WERI-Rb-1 (cell line): ENCODE measurements around the gene MYO3A.

Experiments
- DNase-seq: peaks from one replicate; pipeline ENCODE4 v3.0.0-alpha.2; 2020
- H3K27ac ChIP-seq: fragments of 250-450 bp; sonication (Bioruptor Pico); 2 replicates; pipeline ENCODE4 v1.5.1; 2020; ENCODE audit warnings: mild to moderate bottlenecking, moderate library complexity
- H3K27me3 ChIP-seq: fragments of 250-450 bp; sonication (Bioruptor Pico); 2 replicates; pipeline ENCODE4 v1.5.1; 2021; ENCODE audit warnings: mild to moderate bottlenecking, low read depth, moderate library complexity; ENCODE audit not compliant: insufficient read depth, severe bottlenecking
- H3K36me3 ChIP-seq: fragments of 250-450 bp; sonication (Bioruptor Pico); 2 replicates; pipeline ENCODE4 v1.5.1; 2020; ENCODE audit warnings: mild to moderate bottlenecking, moderate library complexity
- H3K4me3 ChIP-seq: 2 replicates; pipeline ENCODE4 v1.5.1; 2011; ENCODE audit warnings: low read depth, mild to moderate bottlenecking, control low read depth, low read length
- H3K9me3 ChIP-seq: fragments of 250-450 bp; sonication (Bioruptor Pico); 2 replicates; pipeline ENCODE4 v1.5.1; 2021; ENCODE audit warnings: mild to moderate bottlenecking, moderate library complexity; ENCODE audit not compliant: severe bottlenecking
- CTCF ChIP-seq: IDR thresholded peaks from 2 replicates; pipeline ENCODE4 v1.5.1; 2011; ENCODE audit warnings: low read depth, mild to moderate bottlenecking, control low read depth, inconsistent platforms, low read length

Gene MYO3A

GRCh38 chr10:26215935-26216584 is 282.0 kb downstream of the MYO3A start:
- Histone ChIP-seq H3K4me3 (peak overlapping the region; percentile 51), H3K9me3 (no peaks in the 10 kb centered on the region), H3K27ac (no peak overlapping the region), H3K36me3 (no peaks in the 10 kb centered on the region), H3K27me3 (no peaks in the 10 kb centered on the region)
- TF ChIP-seq CTCF = no peak
- peak; percentile 7 for DNase-seq

DNA sequence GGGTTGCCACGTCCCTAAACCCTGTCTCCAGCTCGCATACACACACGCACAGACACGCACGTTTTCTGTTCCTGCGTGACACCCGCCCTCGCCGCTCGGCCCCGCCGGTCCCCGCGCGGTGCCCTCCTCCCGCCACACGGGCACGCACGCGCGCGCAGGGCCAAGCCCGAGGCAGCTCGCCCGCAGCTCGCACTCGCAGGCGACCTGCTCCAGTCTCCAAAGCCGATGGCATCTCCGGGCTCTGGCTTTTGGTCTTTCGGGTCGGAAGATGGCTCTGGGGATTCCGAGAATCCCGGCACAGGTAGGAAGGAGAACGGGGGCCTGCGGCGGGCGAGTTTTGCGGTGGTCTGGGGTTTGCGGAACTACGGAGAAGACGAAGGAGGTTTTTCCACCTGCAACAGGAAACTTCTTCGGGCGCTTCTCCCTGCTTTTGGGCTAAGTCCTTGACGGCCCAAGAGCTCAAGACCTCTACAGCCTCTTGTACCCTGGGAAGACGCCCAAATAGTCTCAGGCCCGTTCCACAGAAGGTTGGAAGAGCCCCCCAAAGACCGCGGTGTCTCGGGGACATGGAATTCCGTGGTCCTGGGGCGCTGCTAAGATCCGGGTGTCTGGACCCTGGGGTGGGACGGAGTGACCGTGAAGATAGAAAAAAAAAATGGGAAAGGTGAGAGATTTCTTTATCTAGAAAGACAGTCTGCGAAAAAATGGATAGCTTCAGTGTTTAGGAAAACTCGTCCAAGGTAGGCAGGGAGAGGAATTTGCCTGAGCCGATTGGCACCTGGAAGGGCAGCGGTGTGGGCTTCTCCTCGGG is 282.8 kb downstream of the MYO3A start, which contains the start of gene GAD2:
TSS of gene GAD2 (plus strand) at position 190 of the 811 bp plus-strand sequence. CDS start at position 226, 36 bp downstream.
- Histone ChIP-seq H3K4me3 (peak within 1 kb of the TSS; percentile 51), H3K36me3 (no peaks in the 10 kb centered on the region), H3K9me3 (no peaks in the 10 kb centered on the region), H3K27me3 (no peaks in the 10 kb centered on the region), H3K27ac (no peak within 1 kb of the TSS)
- no peak for DNase-seq
- TF ChIP-seq CTCF = no peak

DNA sequence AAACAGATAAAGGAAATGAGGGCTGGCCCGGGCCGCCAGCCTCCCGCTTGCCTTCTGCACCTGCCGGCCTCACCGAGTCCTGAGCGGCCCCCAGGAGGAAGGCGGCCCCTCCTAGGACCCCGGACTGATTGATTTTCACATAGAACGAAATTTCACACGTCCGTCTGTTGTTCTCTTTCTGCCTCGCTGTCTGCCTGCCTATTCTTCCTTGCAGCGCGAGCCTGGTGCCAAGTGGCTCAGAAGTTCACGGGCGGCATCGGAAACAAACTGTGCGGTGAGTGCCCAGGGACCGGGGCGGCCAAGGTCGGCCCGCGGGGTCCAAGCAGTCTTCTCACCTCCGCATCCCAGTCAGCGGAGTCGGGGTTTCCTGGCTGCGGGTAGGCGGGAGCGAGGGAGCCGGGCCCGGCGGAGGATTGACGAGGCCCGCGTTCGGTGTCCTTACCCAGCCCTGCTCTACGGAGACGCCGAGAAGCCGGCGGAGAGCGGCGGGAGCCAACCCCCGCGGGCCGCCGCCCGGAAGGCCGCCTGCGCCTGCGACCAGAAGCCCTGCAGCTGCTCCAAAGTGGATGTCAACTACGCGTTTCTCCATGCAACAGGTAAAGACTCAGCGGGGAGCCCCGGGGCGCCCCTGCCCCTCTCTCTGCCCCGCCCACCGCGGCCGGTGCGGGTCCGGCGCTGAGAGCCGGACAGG is 283.5 kb downstream of the MYO3A start:
- no peaks in the 10 kb centered on the region for H3K9me3 ChIP-seq
- no peak for DNase-seq
- no peaks in the 10 kb centered on the region for H3K27me3 ChIP-seq
- H3K27ac ChIP-seq = no peak overlapping the region
- TF ChIP-seq CTCF = no peak
- no peak overlapping the region for H3K4me3 ChIP-seq
- H3K36me3 ChIP-seq = no peaks in the 10 kb centered on the region

DNA sequence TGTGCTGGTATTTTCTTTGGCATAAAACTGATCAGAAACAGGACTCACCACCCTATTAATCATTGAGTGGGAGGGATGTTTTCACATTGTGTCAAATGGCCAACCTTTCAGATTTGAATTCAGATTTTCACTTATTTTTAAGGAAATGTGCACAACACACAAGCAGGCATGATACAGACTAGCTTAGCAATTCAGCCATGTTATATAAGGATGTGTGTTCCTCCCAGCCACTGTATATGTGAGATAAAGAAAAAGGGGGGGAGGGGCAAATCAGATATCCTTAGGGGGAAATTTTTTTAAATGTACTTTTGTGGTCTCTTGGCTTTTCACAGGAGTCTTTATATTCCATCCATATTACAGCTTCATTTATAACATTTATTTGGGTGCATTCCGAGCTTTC is 285.6 kb downstream of the MYO3A start:
- Histone ChIP-seq H3K4me3 (no peak overlapping the region), H3K27ac (no peak overlapping the region), H3K27me3 (no peaks in the 10 kb centered on the region), H3K36me3 (no peaks in the 10 kb centered on the region), H3K9me3 (no peaks in the 10 kb centered on the region)
- no peak for DNase-seq
- no peak for TF ChIP-seq CTCF

DNA sequence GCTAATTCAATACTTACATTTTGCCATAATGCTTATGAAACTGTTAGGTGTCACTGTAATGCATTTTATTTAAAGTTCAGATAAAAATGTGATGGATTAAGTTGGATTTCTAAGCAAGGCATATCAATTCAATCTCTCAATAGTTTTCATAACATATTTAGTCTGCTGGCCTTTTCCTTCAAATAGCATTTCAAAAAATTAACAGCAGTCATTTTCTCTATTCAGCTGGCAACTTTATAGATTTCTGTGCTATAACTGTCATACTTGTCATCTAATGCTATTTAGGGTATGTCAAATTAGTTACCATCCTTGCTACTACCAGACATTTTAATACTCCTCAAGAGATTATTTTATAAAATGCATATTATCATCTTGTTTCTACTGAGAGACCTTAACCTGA is 286.9 kb downstream of the MYO3A start:
- no peak for TF ChIP-seq CTCF
- Histone ChIP-seq H3K27me3 (no peaks in the 10 kb centered on the region), H3K4me3 (no peak overlapping the region), H3K9me3 (no peaks in the 10 kb centered on the region), H3K36me3 (no peaks in the 10 kb centered on the region), H3K27ac (no peak overlapping the region)
- no peak for DNase-seq
